AG09309 (cell line): ENCODE data around the gene FOXR2.

Experiments used
- DNase-seq: peaks from one replicate; pipeline ENCODE4 v3.0.0-alpha.2; 2010; ENCODE audit warnings: low read depth
- H3K4me3 ChIP-seq: 2 replicates; pipeline ENCODE4 v1.5.1; 2011; ENCODE audit warnings: mild to moderate bottlenecking, low read depth, low read length, moderate library complexity; ENCODE audit not compliant: control insufficient read depth
- TF ChIP-seq, protein P1 (sequence below): IDR thresholded peaks from 2 replicates; pipeline ENCODE4 v1.5.1; 2011; ENCODE audit warnings: mild to moderate bottlenecking, low read depth, low read length, inconsistent platforms; ENCODE audit not compliant: insufficient read depth, control insufficient read depth; ENCODE audit errors: missing control alignments

The FOXR2 gene

DNA sequence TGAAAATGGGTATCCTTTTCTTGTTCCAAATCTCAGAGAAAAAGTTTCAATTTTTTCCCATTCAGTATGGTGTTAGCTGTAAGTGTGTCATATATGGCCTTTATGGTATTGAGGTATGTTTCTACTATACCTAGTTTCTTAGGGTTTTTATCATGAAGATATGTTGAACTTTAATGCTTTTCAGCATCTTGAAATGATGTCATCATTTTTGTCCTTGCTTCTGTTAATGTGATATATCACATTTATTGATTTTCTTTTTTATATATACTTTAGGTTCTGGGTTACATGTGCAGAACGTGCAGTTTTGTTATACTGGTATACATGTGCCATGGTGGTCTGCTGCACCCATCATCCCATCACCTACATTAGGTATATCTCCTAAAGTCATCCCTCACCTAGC, 44.9 kb downstream of the FOXR2 start:
- TF ChIP-seq, protein P1, sequence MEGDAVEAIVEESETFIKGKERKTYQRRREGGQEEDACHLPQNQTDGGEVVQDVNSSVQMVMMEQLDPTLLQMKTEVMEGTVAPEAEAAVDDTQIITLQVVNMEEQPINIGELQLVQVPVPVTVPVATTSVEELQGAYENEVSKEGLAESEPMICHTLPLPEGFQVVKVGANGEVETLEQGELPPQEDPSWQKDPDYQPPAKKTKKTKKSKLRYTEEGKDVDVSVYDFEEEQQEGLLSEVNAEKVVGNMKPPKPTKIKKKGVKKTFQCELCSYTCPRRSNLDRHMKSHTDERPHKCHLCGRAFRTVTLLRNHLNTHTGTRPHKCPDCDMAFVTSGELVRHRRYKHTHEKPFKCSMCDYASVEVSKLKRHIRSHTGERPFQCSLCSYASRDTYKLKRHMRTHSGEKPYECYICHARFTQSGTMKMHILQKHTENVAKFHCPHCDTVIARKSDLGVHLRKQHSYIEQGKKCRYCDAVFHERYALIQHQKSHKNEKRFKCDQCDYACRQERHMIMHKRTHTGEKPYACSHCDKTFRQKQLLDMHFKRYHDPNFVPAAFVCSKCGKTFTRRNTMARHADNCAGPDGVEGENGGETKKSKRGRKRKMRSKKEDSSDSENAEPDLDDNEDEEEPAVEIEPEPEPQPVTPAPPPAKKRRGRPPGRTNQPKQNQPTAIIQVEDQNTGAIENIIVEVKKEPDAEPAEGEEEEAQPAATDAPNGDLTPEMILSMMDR = no peak
- no peak overlapping the region for H3K4me3 ChIP-seq
- no peak for DNase-seq
